HG02885 (cell line): ENCODE measurements around the gene GPR85.
"Not testable (repeated sequence)": the region's sequence is repeated elsewhere in the genome, so short reads cannot be mapped to it uniquely, and the experiment has no call there.

ENCODE experiments used
- ATAC-seq: cut with Tn5 transposase; IDR thresholded peaks from one replicate; pipeline ENCODE4 v1.9.1; 2021; ENCODE audit warnings: mild to moderate bottlenecking; ENCODE audit not compliant: unreplicated experiment, poor library complexity

The GPR85 gene

GRCh38 chr7:113086431-113086888 is at the start of gene GPR85:
TSS of gene GPR85 (minus strand) at chr7:113086827. CDS start at chr7:113084721, 2,106 bp downstream.
- peak; percentile 75 for ATAC-seq

- no peak for ATAC-seq
Observed at GRCh38 chr7:113134025-113134424, 47.4 kb upstream of the GPR85 start.

GRCh38 chr7:113131367-113131766 is 44.7 kb upstream of the GPR85 start:
- ATAC-seq, result no peak

- no peak for ATAC-seq
Observed at GRCh38 chr7:113128031-113128430, 41.4 kb upstream of the GPR85 start.

- no peak for ATAC-seq
Observed at GRCh38 chr7:113125728-113126127, 39.1 kb upstream of the GPR85 start.

GRCh38 chr7:113122744-113123143 is 36.1 kb upstream of the GPR85 start:
- ATAC-seq, result no peak

- no peak for ATAC-seq
Observed at GRCh38 chr7:113120647-113121046, 34.0 kb upstream of the GPR85 start.

GRCh38 chr7:113119429-113119828 is 32.8 kb upstream of the GPR85 start:
- no peak for ATAC-seq

GRCh38 chr7:113118074-113118959 is 31.7 kb upstream of the GPR85 start, which contains the start of gene SMIM30:
TSS of gene SMIM30 (minus strand) at chr7:113118554. CDS start at chr7:113117578, 976 bp downstream.
- peak; percentile 99 for ATAC-seq

GRCh38 chr7:113117374-113117774 is 30.7 kb upstream of the GPR85 start:
- ATAC-seq, result not testable (repeated sequence)

- ATAC-seq, result no peak
Observed at GRCh38 chr7:113113912-113114311, 27.3 kb upstream of the GPR85 start.

GRCh38 chr7:113109718-113110117 is 23.1 kb upstream of the GPR85 start:
- no peak for ATAC-seq

GRCh38 chr7:113100121-113100603 is 13.5 kb upstream of the GPR85 start:
- no peak for ATAC-seq

- ATAC-seq, result no peak
Observed at GRCh38 chr7:113099284-113099919, 12.8 kb upstream of the GPR85 start.

GRCh38 chr7:113094517-113095249 is 8.1 kb upstream of the GPR85 start:
- ATAC-seq, result no peak

- ATAC-seq, result no peak
Observed at GRCh38 chr7:113093561-113093960, 6.9 kb upstream of the GPR85 start.

- ATAC-seq, result no peak
Observed at GRCh38 chr7:113092762-113093161, 6.1 kb upstream of the GPR85 start.

- ATAC-seq, result no peak
Observed at GRCh38 chr7:113087071-113087998, 708 bp upstream of the GPR85 start.

- no peak for ATAC-seq
Observed at GRCh38 chr7:113085781-113086390, 741 bp downstream of the GPR85 start.
